Right lobe of liver (tissue), 4 donors: ENCODE data around the gene PIK3R4.

Source experiments
- CTCF ChIP-seq, 4 donors: fragments of 200-600 bp in 3 of 4; fragments of 450-650 bp in 1 of 4; IDR thresholded peaks; one replicate each; pipeline versions ENCODE4 v1.5.1 to v1.8.0; 2016 to 2022; ENCODE audit warnings: antibody characterized with exemption in 4 of 4, mild to moderate bottlenecking in 2 of 4
- POLR2A ChIP-seq: fragments of 450-650 bp; IDR thresholded peaks from one replicate; pipeline ENCODE4 v1.6.1; 2017; ENCODE audit warnings: antibody characterized with exemption, mild to moderate bottlenecking
- donor health status: DM: no; HTN: no; CAD: no.
- donor health status: DM: no; HTN: no; CAD: no.
- donor health status: DM: no; HTN: yes; CAD: no.

- TF ChIP-seq POLR2A (no peak), CTCF (IDR thresholded peaks at IDR 0.05) (no peak)
These were observed 69.3 kb downstream of the PIK3R4 start for GRCh38 chr3:130677343-130677742.
